Tibial nerve (tissue), 4 donors: ENCODE measurements around the gene CREG2. TPM values are rescaled to one million over a fixed set of nuclear protein-coding genes. Genes with fewer than 3 reads are reported as not detected.

Experiments used
- DNase-seq, 2 donors: peaks; one replicate each; pipeline ENCODE4 v3.0.0-alpha.2; 2019; ENCODE audit warnings: low spot score in 2 of 2
- H3K27ac ChIP-seq, 4 donors: fragments of 200-600 bp; sonication (generic) in 3 of 4; one replicate each; pipeline ENCODE4 v1.5.1; 2017 to 2019; ENCODE audit warnings: mild to moderate bottlenecking in 1 of 4
- H3K27me3 ChIP-seq, 2 donors: fragments of 200-600 bp; sonication (generic) in 1 of 2; one replicate each; pipeline versions ENCODE4 v1.5.1 to v1.6.0; 2017 to 2019
- H3K36me3 ChIP-seq, 3 donors: fragments of 200-600 bp; sonication (generic); one replicate each; pipeline ENCODE4 v1.5.1; 2018 to 2019
- H3K4me1 ChIP-seq, 4 donors: fragments of 200-600 bp; sonication (generic) in 3 of 4; one replicate each; pipeline ENCODE4 v1.5.1; 2017 to 2019
- H3K4me3 ChIP-seq, 4 donors: fragments of 200-600 bp; sonication (generic) in 3 of 4; one replicate each; pipeline ENCODE4 v1.5.1; 2017 to 2019; ENCODE audit warnings: mild to moderate bottlenecking in 1 of 4, moderate library complexity in 1 of 4
- H3K9me3 ChIP-seq, 4 donors: fragments of 200-600 bp; sonication (generic) in 3 of 4; one replicate each; pipeline ENCODE4 v1.5.1; 2017 to 2019
- CTCF ChIP-seq, 5 experiments: fragments of 200-600 bp in 3 of 5; fragments of 450-650 bp in 2 of 5; sonication (generic) in 3 of 5; IDR thresholded peaks; one replicate each; pipeline ENCODE4 v1.5.1; 2016 to 2019; ENCODE audit warnings: antibody characterized with exemption in 5 of 5, mild to moderate bottlenecking in 3 of 5, moderate library complexity in 2 of 5
- EP300 ChIP-seq, 2 donors: sonication (generic); formaldehyde crosslinking; IDR thresholded peaks; one replicate each; pipeline ENCODE4 v1.6.1; 2017; ENCODE audit warnings: antibody characterized with exemption in 2 of 2, mild to moderate bottlenecking in 1 of 2
- POLR2A ChIP-seq, 2 donors: fragments of 450-650 bp; IDR thresholded peaks; one replicate each; pipeline ENCODE4 v1.6.1; 2017; ENCODE audit warnings: antibody characterized with exemption in 2 of 2, mild to moderate bottlenecking in 2 of 2, moderate library complexity in 2 of 2
- WGBS, 2 donors: methylation state at CpG; one replicate each; pipeline ENCODE4 v1.1.5; 2018; 5-methylcytosine and 5-hydroxymethylcytosine counted together
- total RNA-seq, 4 donors: library from RNA; depleted of rRNA; stranded (reverse); fragments of >200 nt; gene quantifications; one replicate each; pipeline ENCODE4 v1.1.0, GENCODE V29; 2016

The CREG2 gene
- total RNA-seq, 4 donors from 2014 or later, result not detected

- Histone ChIP-seq H3K36me3 (no peaks in the 10 kb centered on the region), H3K9me3 (no peaks in the 10 kb centered on the region), H3K27me3 (no peaks in the 10 kb centered on the region), H3K4me1 (peaks cover 0 to 34% (median 16%) of the 10 kb centered on the region in 4 donors), H3K27ac (peak overlapping the region in 2 of 4 donors; percentile 66 to 81), H3K4me3 (no peak overlapping the region)
- TF ChIP-seq POLR2A (IDR thresholded peaks at IDR 0.05) (no peak), CTCF (IDR thresholded peaks at IDR 0.05) (no peak), EP300 (IDR thresholded peaks at IDR 0.05) (peak; percentile 29 to 54)
- DNase-seq, result peak in 1 of 2 donors; percentile 31
- WGBS, 2 donors, result 30 to 32% methylated on average over 11 to 12 of the region's 12 CpGs
These were observed 56.9 kb downstream of the CREG2 start for GRCh38 chr2:101330253-101330933.

DNA sequence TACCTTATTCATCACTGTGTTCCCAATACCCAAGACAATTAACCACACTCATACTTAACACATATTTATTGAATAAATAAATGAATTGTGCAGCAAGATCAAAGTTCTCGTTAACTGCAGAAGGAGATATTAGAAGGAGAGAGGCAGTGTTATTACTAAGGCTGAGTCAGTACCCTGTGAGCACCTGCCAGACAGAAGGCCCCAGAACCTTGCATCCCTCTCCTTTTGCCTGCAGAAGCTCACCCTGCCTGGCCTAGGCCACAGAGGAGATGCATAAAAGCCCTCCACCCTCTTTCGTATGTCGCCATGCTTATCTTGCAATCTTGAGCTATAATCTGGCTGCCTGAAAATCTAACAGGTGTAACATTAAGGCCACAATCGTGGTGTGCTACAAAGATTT, 58.3 kb downstream of the CREG2 start:
- no peak overlapping the region for H3K4me3 ChIP-seq
- no peak for TF ChIP-seq POLR2A (IDR thresholded peaks at IDR 0.05)
- no peak for TF ChIP-seq EP300 (IDR thresholded peaks at IDR 0.05)
- TF ChIP-seq CTCF (IDR thresholded peaks at IDR 0.05), result no peak
- peak overlapping the region in 2 of 4 donors; percentile 30 to 81 for H3K27ac ChIP-seq
- 91 to 92% methylated on average over 4 of the region's 4 CpGs for WGBS, 2 donors
- no peaks in the 10 kb centered on the region for H3K36me3 ChIP-seq
- no peaks in the 10 kb centered on the region for H3K27me3 ChIP-seq
- DNase-seq, result no peak
- H3K4me1 ChIP-seq, result peaks cover 0 to 34% (median 16%) of the 10 kb centered on the region in 4 donors
- no peaks in the 10 kb centered on the region for H3K9me3 ChIP-seq

DNA sequence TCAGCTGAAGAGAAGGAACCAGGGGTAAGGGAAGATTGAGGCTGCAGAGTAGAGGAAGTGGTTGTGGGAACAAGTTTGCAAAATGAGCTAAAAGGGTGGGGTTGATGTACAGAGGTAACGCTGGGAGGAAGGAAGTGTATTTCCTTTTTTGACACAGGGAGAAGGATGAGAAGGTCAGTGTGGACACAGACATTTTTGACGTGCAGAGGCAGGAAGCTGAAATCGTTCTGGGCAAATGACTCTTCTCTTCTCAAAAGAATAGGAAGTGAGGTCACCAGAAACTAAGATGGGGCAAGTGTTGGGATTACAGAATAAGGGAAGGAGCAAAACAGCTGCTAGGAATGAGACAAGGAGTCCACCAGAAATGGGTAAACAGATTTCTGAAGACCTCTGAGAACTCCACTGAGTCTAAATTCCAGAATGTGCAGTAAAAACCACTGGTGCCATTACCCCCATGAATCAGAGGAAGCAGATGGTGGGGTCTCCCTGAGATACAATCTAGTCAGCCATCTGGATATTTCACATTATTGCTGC, 58.8 kb downstream of the CREG2 start:
- DNase-seq, result peak in 1 of 2 donors; percentile 38
- 22 to 32% methylated on average over 3 of the region's 3 CpGs for WGBS, 2 donors
- Histone ChIP-seq H3K36me3 (no peaks in the 10 kb centered on the region), H3K9me3 (no peaks in the 10 kb centered on the region), H3K4me1 (peaks cover 0 to 34% (median 16%) of the 10 kb centered on the region in 4 donors), H3K27me3 (no peaks in the 10 kb centered on the region), H3K4me3 (no peak overlapping the region), H3K27ac (peak overlapping the region in 2 of 4 donors; percentile 30 to 81)
- peak; percentile 62 to 85 for TF ChIP-seq EP300 (IDR thresholded peaks at IDR 0.05)
- no peak for TF ChIP-seq CTCF (IDR thresholded peaks at IDR 0.05)
- TF ChIP-seq POLR2A (IDR thresholded peaks at IDR 0.05), result no peak

GRCh38 chr2:101327863-101328394, 59.4 kb downstream of the CREG2 start:
- no peak for DNase-seq
- 67 to 68% methylated on average over 5 of the region's 5 CpGs for WGBS, 2 donors
- peak overlapping the region in 2 of 4 donors; percentile 7 to 36 for H3K27ac ChIP-seq

More at GRCh38 chr2:101327863-101328394, 59.4 kb downstream of the CREG2 start:
- TF ChIP-seq POLR2A (IDR thresholded peaks at IDR 0.05), result no peak
- TF ChIP-seq CTCF (IDR thresholded peaks at IDR 0.05), result no peak
- TF ChIP-seq EP300 (IDR thresholded peaks at IDR 0.05), result no peak
- Histone ChIP-seq H3K36me3 (no peaks in the 10 kb centered on the region), H3K27me3 (no peaks in the 10 kb centered on the region), H3K4me1 (peaks cover 0 to 34% (median 16%) of the 10 kb centered on the region in 4 donors), H3K9me3 (no peaks in the 10 kb centered on the region), H3K4me3 (no peak overlapping the region)
